NB4 (cell line): ENCODE results near the gene PITPNM3.

ENCODE experiments used
- DNase-seq: peaks from one replicate; pipeline ENCODE4 v3.0.0; 2010; ENCODE audit warnings: low read depth
- H3K4me3 ChIP-seq: one replicate; pipeline ENCODE4 v1.5.1; 2011; ENCODE audit warnings: mild to moderate bottlenecking, low read depth, low read length, moderate library complexity
- CTCF ChIP-seq: IDR thresholded peaks from one replicate; pipeline ENCODE4 v1.5.1; 2012; ENCODE audit warnings: low read depth, low read length
- MAX ChIP-seq: IDR thresholded peaks from 2 replicates; pipeline ENCODE4 v1.6.1; 2011; ENCODE audit warnings: low read depth, low read length
- MYC ChIP-seq: IDR thresholded peaks from 2 replicates; pipeline ENCODE4 v1.6.1; 2011; ENCODE audit warnings: low read depth, low read length
- POLR2A ChIP-seq: IDR thresholded peaks from 2 replicates; pipeline ENCODE4 v1.6.1; 2011; ENCODE audit warnings: mild to moderate bottlenecking; ENCODE audit not compliant: insufficient read length; ENCODE audit errors: extremely low read depth

Gene PITPNM3

GRCh38 chr17:6580625-6581024 lies 24.3 kb upstream of the PITPNM3 start:
- no peak overlapping the region for H3K4me3 ChIP-seq
- TF ChIP-seq MAX (no peak), POLR2A (no peak), CTCF (no peak), MYC (no peak)
- DNase-seq, result no peak

- TF ChIP-seq CTCF (no peak), POLR2A (no peak), MYC (no peak), MAX (no peak)
- no peak for DNase-seq
These were observed 22.1 kb upstream of the PITPNM3 start for GRCh38 chr17:6578491-6578890.

GRCh38 chr17:6577686-6578263 lies 21.4 kb upstream of the PITPNM3 start:
- TF ChIP-seq MYC (no peak), POLR2A (no peak), MAX (no peak), CTCF (no peak)
- DNase-seq, result no peak
- no peak overlapping the region for H3K4me3 ChIP-seq

More at GRCh38 chr17:6578491-6578890, 22.1 kb upstream of the PITPNM3 start:
- H3K4me3 ChIP-seq, result no peak overlapping the region

GRCh38 chr17:6576038-6576785 lies 19.9 kb upstream of the PITPNM3 start:
- DNase-seq, result no peak
- H3K4me3 ChIP-seq, result no peak overlapping the region
- TF ChIP-seq MAX (no peak), CTCF (no peak), MYC (no peak), POLR2A (no peak)

GRCh38 chr17:6575596-6575988 lies 19.2 kb upstream of the PITPNM3 start:
- no peak for DNase-seq
- no peak overlapping the region for H3K4me3 ChIP-seq
- TF ChIP-seq POLR2A (no peak), MYC (no peak), CTCF (no peak), MAX (no peak)
